SK-N-MC (cell line): ENCODE results near the gene GALNTL6.

Source experiments
- EZH2 ChIP-seq: fragments of 200-600 bp; sonication (generic); IDR thresholded peaks from one replicate; pipeline ENCODE4 v1.6.1; 2017; ENCODE audit warnings: antibody characterized with exemption
- FOXP2 ChIP-seq: optimal IDR thresholded peaks from 2 replicates; pipeline ENCODE3; 2011; ENCODE audit warnings: mild to moderate bottlenecking, moderate library complexity; ENCODE audit not compliant: insufficient read depth; ENCODE audit errors: extremely low read length, control extremely low read depth
- POLR2AphosphoS5 ChIP-seq: IDR thresholded peaks from 2 replicates; pipeline ENCODE4 v1.6.1; 2012; ENCODE audit warnings: mild to moderate bottlenecking, low read depth, low read length, borderline replicate concordance

- no peak for TF ChIP-seq POLR2AphosphoS5
- no peak for TF ChIP-seq FOXP2
- no peak for TF ChIP-seq EZH2
Measured at GRCh38 chr4:172897046-172897445, 1083.8 kb downstream of the GALNTL6 start.
